ENCODE results near the gene ALMS1.

DNA sequence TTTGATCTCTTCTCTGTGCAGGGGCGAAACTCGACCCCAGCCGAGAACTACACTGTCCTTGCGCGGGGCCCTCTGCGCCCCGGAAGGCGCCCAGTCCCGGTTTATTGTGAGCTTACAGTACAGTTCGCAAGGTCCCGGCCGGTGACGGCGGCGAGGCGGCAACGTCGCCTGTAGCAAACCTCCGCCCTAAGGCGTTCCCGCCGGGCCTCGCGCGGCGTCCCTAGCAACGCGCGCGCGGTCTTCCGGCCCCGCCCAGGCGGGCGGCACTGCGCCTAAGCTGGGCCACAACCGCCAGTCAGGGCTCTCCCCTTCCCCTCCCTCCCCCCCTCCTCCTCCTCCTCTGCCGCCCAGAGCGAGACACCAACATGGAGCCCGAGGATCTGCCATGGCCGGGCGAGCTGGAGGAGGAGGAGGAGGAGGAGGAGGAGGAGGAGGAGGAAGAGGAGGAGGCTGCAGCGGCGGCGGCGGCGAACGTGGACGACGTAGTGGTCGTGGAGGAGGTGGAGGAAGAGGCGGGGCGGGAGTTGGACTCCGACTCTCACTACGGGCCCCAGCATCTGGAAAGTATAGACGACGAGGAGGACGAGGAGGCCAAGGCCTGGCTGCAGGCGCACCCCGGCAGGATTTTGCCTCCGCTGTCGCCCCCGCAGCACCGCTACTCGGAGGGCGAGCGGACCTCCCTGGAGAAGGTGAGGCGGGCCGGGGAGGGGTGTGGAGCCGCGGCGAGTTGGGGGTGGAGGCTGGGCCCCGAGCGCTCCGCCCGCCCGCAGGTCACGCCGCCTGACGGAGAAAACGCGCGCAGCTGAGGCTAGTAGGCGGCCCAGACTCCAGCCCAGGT lies at the start of gene ALMS1:
- TF ChIP-seq, protein P1, sequence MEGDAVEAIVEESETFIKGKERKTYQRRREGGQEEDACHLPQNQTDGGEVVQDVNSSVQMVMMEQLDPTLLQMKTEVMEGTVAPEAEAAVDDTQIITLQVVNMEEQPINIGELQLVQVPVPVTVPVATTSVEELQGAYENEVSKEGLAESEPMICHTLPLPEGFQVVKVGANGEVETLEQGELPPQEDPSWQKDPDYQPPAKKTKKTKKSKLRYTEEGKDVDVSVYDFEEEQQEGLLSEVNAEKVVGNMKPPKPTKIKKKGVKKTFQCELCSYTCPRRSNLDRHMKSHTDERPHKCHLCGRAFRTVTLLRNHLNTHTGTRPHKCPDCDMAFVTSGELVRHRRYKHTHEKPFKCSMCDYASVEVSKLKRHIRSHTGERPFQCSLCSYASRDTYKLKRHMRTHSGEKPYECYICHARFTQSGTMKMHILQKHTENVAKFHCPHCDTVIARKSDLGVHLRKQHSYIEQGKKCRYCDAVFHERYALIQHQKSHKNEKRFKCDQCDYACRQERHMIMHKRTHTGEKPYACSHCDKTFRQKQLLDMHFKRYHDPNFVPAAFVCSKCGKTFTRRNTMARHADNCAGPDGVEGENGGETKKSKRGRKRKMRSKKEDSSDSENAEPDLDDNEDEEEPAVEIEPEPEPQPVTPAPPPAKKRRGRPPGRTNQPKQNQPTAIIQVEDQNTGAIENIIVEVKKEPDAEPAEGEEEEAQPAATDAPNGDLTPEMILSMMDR (IDR thresholded peaks at IDR 0.05; ENCODE audit: low read length): no peak
- no peak for TF ChIP-seq EZH2 (optimal IDR thresholded peaks at IDR 0.05; ENCODE audit: low read depth, low read length)
- no peak for TF ChIP-seq EZH2phosphoT487 (IDR thresholded peaks at IDR 0.05; ENCODE audit: low read length)
